Activated CD4-positive, alpha-beta T cell treated with anti-CD3 and anti-CD28 coated beads, Interleukin-2, amount 10 ng/mL, durations not matched to agents 24 days and 14 days (primary cell): ENCODE data around the gene PITPNM1. TPM values are rescaled to one million over a fixed set of nuclear protein-coding genes. Genes with fewer than 3 reads are reported as not detected.
A peak's percentile ranks its signal among the peaks of the same experiment; 100 is the strongest.

Source experiments
- DNase-seq: peaks from one replicate; pipeline ENCODE4 v3.0.0; 2022
- H3K27ac Mint-ChIP-seq: one replicate; pipeline ENCODE4 v1.8.0; 2022; ENCODE audit warnings: mild to moderate bottlenecking, mixed read lengths
- H3K27me3 Mint-ChIP-seq: one replicate; pipeline ENCODE4 v1.8.0; 2022; ENCODE audit warnings: mixed read lengths
- H3K36me3 Mint-ChIP-seq: one replicate; pipeline ENCODE4 v1.8.0; 2022; ENCODE audit warnings: low read depth, mild to moderate bottlenecking, mixed read lengths
- H3K4me1 Mint-ChIP-seq: one replicate; pipeline ENCODE4 v1.8.0; 2021; ENCODE audit warnings: mixed read lengths
- H3K4me3 Mint-ChIP-seq: one replicate; pipeline ENCODE4 v1.8.0; 2022; ENCODE audit warnings: mild to moderate bottlenecking, moderate library complexity, mixed read lengths
- H3K9me3 Mint-ChIP-seq: one replicate; pipeline ENCODE4 v1.8.0; 2021; ENCODE audit warnings: mixed read lengths
- intact Hi-C: fragments of 100-400 bp; cut with micrococcal nuclease; formaldehyde crosslinking; loops from one replicate; pipeline ENCODE4 v1.15.1; 2023
- total RNA-seq: library from RNA; stranded (reverse); gene quantifications from 2 replicates; pipeline ENCODE4 v1.2.3, GENCODE V29; 2022

The PITPNM1 gene
- total RNA-seq, 1 donor from 2014 or later, result 128 TPM

GRCh38 chr11:67452141-67452952, 52.8 kb downstream of the PITPNM1 start, which contains the start of gene GPR152:
GPR152 (minus strand) TSS chr11:67452729; CDS start chr11:67452724, 5 bp downstream.
- H3K36me3 Mint-ChIP-seq, result no peaks in the 10 kb centered on the region

GRCh38 chr11:67451658-67451976, 53.5 kb downstream of the PITPNM1 start:
- DNase-seq, result no peak
- Mint-ChIP-seq H3K4me3 (no peak overlapping the region), H3K36me3 (no peaks in the 10 kb centered on the region), H3K9me3 (no peaks in the 10 kb centered on the region), H3K27ac (no peak overlapping the region), H3K27me3 (peaks cover 3% of the 10 kb centered on the region), H3K4me1 (peaks cover 12% of the 10 kb centered on the region)
- intact Hi-C loops, result no loop called here

More at GRCh38 chr11:67452141-67452952, 52.8 kb downstream of the PITPNM1 start, which contains the start of gene GPR152:
- intact Hi-C loops, result no loop called here
- H3K4me1 Mint-ChIP-seq, result peaks cover 11% of the 10 kb centered on the region
- H3K27ac Mint-ChIP-seq, result no peak within 1 kb of the TSS
- H3K9me3 Mint-ChIP-seq, result no peaks in the 10 kb centered on the region
- no peak for DNase-seq
- H3K27me3 Mint-ChIP-seq, result peaks cover 3% of the 10 kb centered on the region
- H3K4me3 Mint-ChIP-seq, result no peak within 1 kb of the TSS

GRCh38 chr11:67450796-67451657, 54.1 kb downstream of the PITPNM1 start:
- H3K4me3 Mint-ChIP-seq, result no peak overlapping the region
- peaks cover 16% of the 10 kb centered on the region for H3K4me1 Mint-ChIP-seq
- H3K9me3 Mint-ChIP-seq, result no peaks in the 10 kb centered on the region
- peaks cover 3% of the 10 kb centered on the region for H3K27me3 Mint-ChIP-seq
- no peaks in the 10 kb centered on the region for H3K36me3 Mint-ChIP-seq
- no peak for DNase-seq
- intact Hi-C loops, result no loop called here
- no peak overlapping the region for H3K27ac Mint-ChIP-seq

DNA sequence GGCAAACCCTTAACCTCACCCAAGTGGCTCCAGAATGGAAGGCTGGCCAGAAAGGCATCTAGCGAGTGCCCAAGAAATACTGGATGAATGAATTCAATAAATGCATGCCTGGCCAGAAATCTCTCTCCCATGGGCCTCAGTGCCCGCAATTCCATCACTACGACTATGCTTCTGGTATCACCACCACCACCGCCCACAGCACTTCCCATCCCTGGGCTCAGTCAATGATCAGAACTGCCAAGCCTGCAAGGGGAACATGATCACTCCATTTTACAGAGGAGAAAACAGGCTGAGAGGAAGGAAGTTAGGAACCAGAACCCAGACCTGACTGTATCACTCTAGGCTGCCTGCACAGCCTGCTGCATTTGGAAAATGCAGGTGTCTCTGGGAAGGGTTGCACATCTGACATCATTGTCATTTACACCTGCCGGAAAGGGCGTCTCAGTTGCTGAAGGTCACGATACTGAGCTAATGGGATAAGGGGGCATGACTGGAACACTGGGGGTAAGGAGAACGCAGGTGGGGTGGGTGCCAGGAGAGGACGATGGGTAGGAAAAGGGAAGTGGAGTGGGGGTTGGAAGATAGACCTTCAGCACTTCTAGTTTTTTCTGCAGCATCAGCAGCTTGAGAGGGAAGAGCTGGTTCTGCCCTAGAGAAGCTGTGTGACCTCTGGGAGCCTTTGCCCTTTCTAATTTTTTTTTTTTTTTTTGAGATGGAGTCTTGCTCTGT, 55.9 kb downstream of the PITPNM1 start:
- Mint-ChIP-seq H3K4me1 (peaks cover 34% of the 10 kb centered on the region), H3K27ac (peak overlapping the region; percentile 16), H3K4me3 (no peak overlapping the region), H3K9me3 (no peaks in the 10 kb centered on the region), H3K27me3 (peaks cover 3% of the 10 kb centered on the region), H3K36me3 (no peaks in the 10 kb centered on the region)
- no peak for DNase-seq
- intact Hi-C loops, result no loop called here

DNA sequence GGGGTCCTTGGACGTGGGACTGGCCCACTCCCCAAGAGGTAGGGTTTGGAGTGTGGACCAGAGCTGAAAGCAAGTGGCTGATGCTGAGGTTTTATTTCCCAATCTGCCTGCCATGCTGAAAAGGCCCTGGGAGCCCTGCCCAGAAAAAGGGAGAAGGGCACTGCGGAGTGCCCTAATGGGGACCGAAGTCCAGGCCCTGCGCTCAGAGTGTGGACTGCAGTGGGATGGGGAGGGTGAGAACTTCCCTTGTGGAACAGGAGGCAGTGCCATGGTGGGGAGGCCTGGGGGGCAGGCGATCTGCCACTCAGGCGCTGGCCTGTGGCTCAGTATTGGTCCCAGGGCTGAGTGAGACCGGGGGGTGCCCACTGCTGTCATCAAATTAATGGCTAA, 56.9 kb downstream of the PITPNM1 start:
- DNase-seq, result no peak
- H3K36me3 Mint-ChIP-seq, result no peaks in the 10 kb centered on the region
- no peak overlapping the region for H3K27ac Mint-ChIP-seq
- peaks cover 38% of the 10 kb centered on the region for H3K4me1 Mint-ChIP-seq
- intact Hi-C loops, result no loop called here
- H3K27me3 Mint-ChIP-seq, result peaks cover 3% of the 10 kb centered on the region
- no peaks in the 10 kb centered on the region for H3K9me3 Mint-ChIP-seq
- H3K4me3 Mint-ChIP-seq, result no peak overlapping the region

- Mint-ChIP-seq H3K36me3 (no peaks in the 10 kb centered on the region), H3K27ac (peak overlapping the region; percentile 88)
- intact Hi-C loops, result no loop called here
Observed at GRCh38 chr11:67445515-67445914, 59.6 kb downstream of the PITPNM1 start.

GRCh38 chr11:67442504-67443404, 62.4 kb downstream of the PITPNM1 start:
- H3K27ac Mint-ChIP-seq, result peak overlapping the region; percentile 90
- intact Hi-C loops, result no loop called here
- H3K27me3 Mint-ChIP-seq, result no peaks in the 10 kb centered on the region
- H3K4me3 Mint-ChIP-seq, result peak overlapping the region; percentile 77
- peaks cover 20% of the 10 kb centered on the region for H3K36me3 Mint-ChIP-seq
- no peaks in the 10 kb centered on the region for H3K9me3 Mint-ChIP-seq
- H3K4me1 Mint-ChIP-seq, result peaks cover 56% of the 10 kb centered on the region
- no peak for DNase-seq

More at GRCh38 chr11:67445515-67445914, 59.6 kb downstream of the PITPNM1 start:
- no peak for DNase-seq
- H3K27me3 Mint-ChIP-seq, result peaks cover 3% of the 10 kb centered on the region
- no peaks in the 10 kb centered on the region for H3K9me3 Mint-ChIP-seq
- peak overlapping the region; percentile 80 for H3K4me3 Mint-ChIP-seq
- H3K4me1 Mint-ChIP-seq, result peaks cover 48% of the 10 kb centered on the region

Other genes with a start within 250 kb of the PITPNM1 start
- 244 and 248 TPM in 2 replicates for gene GRK2, start 238.9 kb downstream of the PITPNM1 start, total RNA-seq
- gene ANKRD13D, start 216.1 kb downstream of the PITPNM1 start, total RNA-seq, result 114 and 124 TPM in 2 replicates
- gene SSH3, start 201.8 kb downstream of the PITPNM1 start, total RNA-seq, result 7.1 and 8.1 TPM in 2 replicates
- gene POLD4, start 151.8 kb downstream of the PITPNM1 start, total RNA-seq, result 36.0 and 36.4 TPM in 2 replicates
- gene CLCF1, start 131.8 kb downstream of the PITPNM1 start, total RNA-seq, result 0.63 and 0.66 TPM in 2 replicates
- gene RAD9A, start 113.4 kb downstream of the PITPNM1 start, total RNA-seq, result 31.6 and 34.3 TPM in 2 replicates
- gene PPP1CA, start 103.5 kb downstream of the PITPNM1 start, total RNA-seq, result 251 and 252 TPM in 2 replicates
- gene TBC1D10C, start 101.3 kb downstream of the PITPNM1 start, total RNA-seq, result 115 and 119 TPM in 2 replicates
- 0.77 and 0.83 TPM in 2 replicates for gene CARNS1, start 89.7 kb downstream of the PITPNM1 start, total RNA-seq
- 79.3 and 83.1 TPM in 2 replicates for gene RPS6KB2, start 76.9 kb downstream of the PITPNM1 start, total RNA-seq
- gene PTPRCAP, start 67.7 kb downstream of the PITPNM1 start, total RNA-seq, result 85.1 and 90.3 TPM in 2 replicates
- gene CORO1B, start 61.9 kb downstream of the PITPNM1 start, total RNA-seq, result 251 and 259 TPM in 2 replicates
- gene GPR152, start 52.6 kb downstream of the PITPNM1 start, total RNA-seq, result not detected in 2 replicates
- 0.66 and 0.68 TPM in 2 replicates for gene CABP4, start 50.0 kb downstream of the PITPNM1 start, total RNA-seq
- gene TMEM134, start 36.1 kb downstream of the PITPNM1 start, total RNA-seq, result 56.8 and 58.3 TPM in 2 replicates
- 186 and 189 TPM in 2 replicates for gene AIP, start 22.3 kb downstream of the PITPNM1 start, total RNA-seq
- 93.5 and 97.9 TPM in 2 replicates for gene CDK2AP2, start 2.8 kb upstream of the PITPNM1 start, total RNA-seq
- not detected in 2 replicates for gene CABP2, start 18.1 kb upstream of the PITPNM1 start, total RNA-seq
- gene GSTP1, start 78.4 kb upstream of the PITPNM1 start, total RNA-seq, result 305 and 312 TPM in 2 replicates
- 304 and 321 TPM in 2 replicates for gene NDUFV1, start 101.6 kb upstream of the PITPNM1 start, total RNA-seq
- gene NUDT8, start 124.6 kb upstream of the PITPNM1 start, total RNA-seq, result 22.2 and 22.6 TPM in 2 replicates
- gene TBX10, start 134.4 kb upstream of the PITPNM1 start, total RNA-seq, result not detected in 2 replicates
- 0.14 TPM in 1 of 2 replicates, not detected in the other for gene ACY3, start 145.4 kb upstream of the PITPNM1 start, total RNA-seq
- gene ALDH3B2, start 169.3 kb upstream of the PITPNM1 start, total RNA-seq, result not detected in 2 replicates